Upper lobe of left lung (tissue), 6 donors: Measurements from ENCODE around the gene GPR62. TPM values are rescaled to one million over a fixed set of nuclear protein-coding genes. Genes with fewer than 3 reads are reported as not detected.

ENCODE experiments used
- ATAC-seq, 2 donors: fragments of 200-7000 bp; cut with Tn5 transposase; one replicate each; pipeline ENCODE4 v1.9.1; 2022; ENCODE audit warnings: mild to moderate bottlenecking in 2 of 2, moderate library complexity in 2 of 2; ENCODE audit not compliant: low FRiP score in 2 of 2
- DNase-seq, 2 donors: peaks; one replicate each; pipeline ENCODE4 v3.0.0-alpha.2; 2019 to 2020
- H3K27ac ChIP-seq, 4 donors: fragments of 200-600 bp; sonication (generic); one replicate each; pipeline ENCODE4 v1.5.1; 2016 to 2019
- H3K27me3 ChIP-seq, 4 donors: fragments of 200-600 bp; sonication (generic); one replicate each; pipeline ENCODE4 v1.5.1; 2017 to 2019
- H3K36me3 ChIP-seq, 4 donors: fragments of 200-600 bp; sonication (generic); one replicate each; pipeline ENCODE4 v1.5.1; 2016 to 2019
- H3K4me1 ChIP-seq, 4 donors: fragments of 200-600 bp; sonication (generic); one replicate each; pipeline ENCODE4 v1.5.1; 2018 to 2019
- H3K4me3 ChIP-seq, 4 donors: fragments of 200-600 bp; sonication (generic); one replicate each; pipeline ENCODE4 v1.5.1; 2017 to 2019; ENCODE audit warnings: mild to moderate bottlenecking in 2 of 4, moderate library complexity in 1 of 4
- H3K9me3 ChIP-seq, 4 donors: fragments of 200-600 bp; sonication (generic); one replicate each; pipeline ENCODE4 v1.5.1; 2018 to 2019
- EP300 ChIP-seq, 4 donors: sonication (generic); formaldehyde crosslinking; IDR thresholded peaks; one replicate each; pipeline ENCODE4 v1.5.1; 2017; ENCODE audit warnings: antibody characterized with exemption in 4 of 4, control low read depth in 2 of 4
- POLR2A ChIP-seq, 4 donors: fragments of 450-650 bp; IDR thresholded peaks; one replicate each; pipeline ENCODE4 v1.5.1; 2016 to 2017; ENCODE audit warnings: antibody characterized with exemption in 4 of 4, mild to moderate bottlenecking in 2 of 4
- POLR2AphosphoS5 ChIP-seq, 2 donors: sonication (generic); formaldehyde crosslinking; IDR thresholded peaks; one replicate each; pipeline ENCODE4 v1.5.1; 2017; ENCODE audit warnings: antibody characterized with exemption in 2 of 2
- WGBS, 2 donors: methylation state at CpG; one replicate each; pipeline ENCODE4 v1.1.5; 2017 to 2018; 5-methylcytosine and 5-hydroxymethylcytosine counted together
- total RNA-seq, 6 donors: library from RNA; depleted of rRNA in 4 of 6; stranded (reverse); fragments of >200 nt in 4 of 6; gene quantifications; one replicate each; pipeline versions ENCODE4 v1.1.0 to v1.2.1, GENCODE V29; 2016 to 2021
- TF ChIP-seq, protein P1 (sequence below), 6 experiments: fragments of 450-650 bp in 4 of 6; fragments of 200-600 bp in 2 of 6; sonication (generic) in 2 of 6; IDR thresholded peaks; one replicate each; pipeline ENCODE4 v1.5.1; 2016 to 2019; ENCODE audit warnings: antibody characterized with exemption in 6 of 6
- donor health status: DM: no; HTN: no; CAD: no; lungs with moderate emphysema.
- donor health status: DM: no; HTN: yes; CAD: no; lungs with severe emphysema.

The GPR62 gene
- total RNA-seq, 6 donors from 2014 or later = not detected

DNA sequence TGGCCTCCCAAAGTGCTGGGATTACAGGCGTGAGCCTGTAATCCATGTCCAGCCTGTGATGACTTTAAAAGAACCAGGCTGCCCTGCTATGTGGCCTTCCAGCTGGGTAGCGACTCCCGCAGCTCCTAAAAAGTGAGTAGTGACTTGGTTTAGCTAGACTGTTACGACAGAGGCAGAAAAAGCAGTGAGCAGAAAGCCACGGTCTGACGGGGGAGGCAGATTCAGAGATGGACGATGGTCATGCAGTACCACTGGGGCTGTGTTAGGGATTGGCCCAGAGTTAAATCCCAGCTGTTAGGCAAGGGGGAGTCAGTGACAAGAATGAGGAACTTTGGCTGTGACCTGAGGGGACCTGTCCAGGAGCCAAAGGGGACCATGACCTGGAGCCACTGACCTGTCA, 43.6 kb downstream of the GPR62 start:
- no peaks in the 10 kb centered on the region for H3K9me3 ChIP-seq
- H3K36me3 ChIP-seq = peaks cover 9 to 12% (median 10%) of the 10 kb centered on the region in 4 donors
- no peak overlapping the region for H3K4me3 ChIP-seq
- H3K4me1 ChIP-seq = peaks cover 19 to 25% (median 21%) of the 10 kb centered on the region in 4 donors
- no peaks in the 10 kb centered on the region for H3K27me3 ChIP-seq
- 74 to 75% methylated on average over 4 to 7 of the region's 7 CpGs for WGBS, 2 donors
- ATAC-seq (no peak), DNase-seq (no peak)
- TF ChIP-seq EP300 (IDR thresholded peaks at IDR 0.05) = no peak
- no peak for TF ChIP-seq POLR2AphosphoS5 (IDR thresholded peaks at IDR 0.05)
- TF ChIP-seq, protein P1, sequence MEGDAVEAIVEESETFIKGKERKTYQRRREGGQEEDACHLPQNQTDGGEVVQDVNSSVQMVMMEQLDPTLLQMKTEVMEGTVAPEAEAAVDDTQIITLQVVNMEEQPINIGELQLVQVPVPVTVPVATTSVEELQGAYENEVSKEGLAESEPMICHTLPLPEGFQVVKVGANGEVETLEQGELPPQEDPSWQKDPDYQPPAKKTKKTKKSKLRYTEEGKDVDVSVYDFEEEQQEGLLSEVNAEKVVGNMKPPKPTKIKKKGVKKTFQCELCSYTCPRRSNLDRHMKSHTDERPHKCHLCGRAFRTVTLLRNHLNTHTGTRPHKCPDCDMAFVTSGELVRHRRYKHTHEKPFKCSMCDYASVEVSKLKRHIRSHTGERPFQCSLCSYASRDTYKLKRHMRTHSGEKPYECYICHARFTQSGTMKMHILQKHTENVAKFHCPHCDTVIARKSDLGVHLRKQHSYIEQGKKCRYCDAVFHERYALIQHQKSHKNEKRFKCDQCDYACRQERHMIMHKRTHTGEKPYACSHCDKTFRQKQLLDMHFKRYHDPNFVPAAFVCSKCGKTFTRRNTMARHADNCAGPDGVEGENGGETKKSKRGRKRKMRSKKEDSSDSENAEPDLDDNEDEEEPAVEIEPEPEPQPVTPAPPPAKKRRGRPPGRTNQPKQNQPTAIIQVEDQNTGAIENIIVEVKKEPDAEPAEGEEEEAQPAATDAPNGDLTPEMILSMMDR (IDR thresholded peaks at IDR 0.05) = no peak
- no peak for TF ChIP-seq POLR2A (IDR thresholded peaks at IDR 0.05)
- no peak overlapping the region for H3K27ac ChIP-seq

DNA sequence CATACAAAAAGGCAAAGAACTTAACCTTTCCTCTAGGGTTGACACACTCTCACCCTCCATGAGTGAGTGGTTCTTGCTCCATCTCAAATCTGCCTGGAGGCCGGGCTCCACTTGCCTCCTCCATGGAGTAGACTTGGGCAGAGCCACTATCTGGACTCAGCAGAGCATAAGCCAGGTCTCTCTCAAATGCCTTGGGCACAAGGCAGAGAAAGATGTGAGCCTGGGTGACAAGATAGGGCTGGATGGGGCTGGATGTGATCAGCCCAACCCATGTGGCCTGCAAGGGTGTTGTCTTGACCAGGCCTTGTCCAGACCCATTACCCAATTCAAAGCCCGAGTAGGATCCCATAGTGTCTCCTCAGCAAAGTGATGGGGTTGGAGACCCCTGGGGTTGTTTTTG, 44.7 kb downstream of the GPR62 start:
- WGBS, 2 donors = 91 to 96% methylated on average over 2 of the region's 2 CpGs
- Histone ChIP-seq H3K4me3 (no peak overlapping the region), H3K27me3 (no peaks in the 10 kb centered on the region), H3K9me3 (no peaks in the 10 kb centered on the region), H3K4me1 (peaks cover 9 to 27% (median 14%) of the 10 kb centered on the region in 4 donors), H3K36me3 (peaks cover 0 to 1% (median under 1%) of the 10 kb centered on the region in 4 donors), H3K27ac (no peak overlapping the region)
- no peak for DNase-seq
- no peak for ATAC-seq
- TF ChIP-seq EP300 (IDR thresholded peaks at IDR 0.05) (no peak), POLR2AphosphoS5 (IDR thresholded peaks at IDR 0.05) (no peak), POLR2A (IDR thresholded peaks at IDR 0.05) (no peak)
- TF ChIP-seq, protein P1 (IDR thresholded peaks at IDR 0.05) = no peak

DNA sequence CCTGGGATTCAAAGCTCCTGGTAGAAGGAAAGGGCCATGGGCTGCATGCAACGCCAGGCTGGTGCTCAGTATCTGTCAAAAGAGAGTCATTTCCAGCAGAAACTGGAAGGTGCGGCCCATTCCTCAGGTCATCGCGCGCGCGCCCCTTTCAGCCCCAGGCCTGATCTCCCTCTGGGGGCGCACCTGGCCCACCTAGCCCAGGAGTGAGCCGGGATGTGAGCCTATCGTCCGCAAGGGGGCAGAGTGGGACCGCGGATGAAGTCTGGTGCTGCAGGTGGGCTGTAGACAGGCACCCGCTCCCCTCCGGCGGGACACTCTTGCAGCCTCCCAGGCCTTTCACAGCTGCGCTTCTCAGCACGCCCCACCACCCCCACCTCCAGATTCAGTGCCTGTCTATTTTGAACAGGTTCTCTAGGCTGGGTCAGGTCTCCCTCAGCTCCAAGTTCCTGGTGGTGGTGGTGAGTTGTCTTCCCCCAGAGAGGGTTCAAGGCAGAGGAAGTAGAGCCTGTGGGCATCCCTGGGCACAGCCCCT, 46.3 kb downstream of the GPR62 start:
- Histone ChIP-seq H3K4me1 (peaks cover 19 to 36% (median 24%) of the 10 kb centered on the region in 4 donors), H3K36me3 (no peaks in the 10 kb centered on the region), H3K27ac (peak overlapping the region in 1 of 4 donors; percentile 23), H3K4me3 (no peak overlapping the region), H3K9me3 (no peaks in the 10 kb centered on the region), H3K27me3 (no peaks in the 10 kb centered on the region)
- DNase-seq (peak; percentile 75 to 87), ATAC-seq (peak; percentile 68 to 82)
- TF ChIP-seq POLR2A (IDR thresholded peaks at IDR 0.05) = no peak
- TF ChIP-seq EP300 (IDR thresholded peaks at IDR 0.05) = no peak
- TF ChIP-seq, protein P1 (IDR thresholded peaks at IDR 0.05) = peak; percentile 81 to 97 (median 96)
- TF ChIP-seq POLR2AphosphoS5 (IDR thresholded peaks at IDR 0.05) = no peak
- 2 to 3% methylated on average over 5 to 18 of the region's 18 CpGs for WGBS, 2 donors

- DNase-seq = no peak
Observed at GRCh38 chr3:52002748-52003147, 47.6 kb downstream of the GPR62 start.

More at GRCh38 chr3:52002748-52003147, 47.6 kb downstream of the GPR62 start:
- TF ChIP-seq, protein P1 (IDR thresholded peaks at IDR 0.05) = no peak
- no peak for TF ChIP-seq POLR2AphosphoS5 (IDR thresholded peaks at IDR 0.05)
- no peak for TF ChIP-seq EP300 (IDR thresholded peaks at IDR 0.05)
- TF ChIP-seq POLR2A (IDR thresholded peaks at IDR 0.05) = no peak
- H3K9me3 ChIP-seq = no peaks in the 10 kb centered on the region
- H3K4me1 ChIP-seq = peaks cover 19 to 36% (median 26%) of the 10 kb centered on the region in 4 donors
- H3K27me3 ChIP-seq = no peaks in the 10 kb centered on the region
- 74 to 83% methylated on average over 6 of the region's 6 CpGs for WGBS, 2 donors
- H3K36me3 ChIP-seq = no peaks in the 10 kb centered on the region
- ATAC-seq = no peak
- H3K4me3 ChIP-seq = no peak overlapping the region
- H3K27ac ChIP-seq = no peak overlapping the region
